ENCODE measurements around the gene LTBP1.

DNA sequence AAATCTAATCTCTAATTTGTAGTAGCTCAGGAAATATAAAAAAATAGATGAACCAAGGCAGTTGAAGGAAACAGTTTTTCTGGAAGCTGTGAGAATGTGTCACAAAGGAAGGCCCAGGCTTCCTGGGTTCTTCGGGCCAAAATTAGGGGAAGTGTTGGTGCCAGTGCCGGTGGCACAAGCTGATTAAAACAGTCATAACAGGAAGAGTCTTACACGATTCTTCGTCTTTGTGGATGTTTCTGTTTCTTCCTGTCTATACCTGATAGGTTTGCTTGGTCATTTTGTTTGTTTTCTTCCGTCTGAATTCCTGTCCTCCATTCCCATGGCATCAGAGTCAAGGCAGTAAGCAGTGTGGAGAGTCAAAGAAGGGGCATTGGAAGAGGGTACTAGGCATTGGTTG, 294.3 kb downstream of the LTBP1 start:
- TF ChIP-seq, protein P1, sequence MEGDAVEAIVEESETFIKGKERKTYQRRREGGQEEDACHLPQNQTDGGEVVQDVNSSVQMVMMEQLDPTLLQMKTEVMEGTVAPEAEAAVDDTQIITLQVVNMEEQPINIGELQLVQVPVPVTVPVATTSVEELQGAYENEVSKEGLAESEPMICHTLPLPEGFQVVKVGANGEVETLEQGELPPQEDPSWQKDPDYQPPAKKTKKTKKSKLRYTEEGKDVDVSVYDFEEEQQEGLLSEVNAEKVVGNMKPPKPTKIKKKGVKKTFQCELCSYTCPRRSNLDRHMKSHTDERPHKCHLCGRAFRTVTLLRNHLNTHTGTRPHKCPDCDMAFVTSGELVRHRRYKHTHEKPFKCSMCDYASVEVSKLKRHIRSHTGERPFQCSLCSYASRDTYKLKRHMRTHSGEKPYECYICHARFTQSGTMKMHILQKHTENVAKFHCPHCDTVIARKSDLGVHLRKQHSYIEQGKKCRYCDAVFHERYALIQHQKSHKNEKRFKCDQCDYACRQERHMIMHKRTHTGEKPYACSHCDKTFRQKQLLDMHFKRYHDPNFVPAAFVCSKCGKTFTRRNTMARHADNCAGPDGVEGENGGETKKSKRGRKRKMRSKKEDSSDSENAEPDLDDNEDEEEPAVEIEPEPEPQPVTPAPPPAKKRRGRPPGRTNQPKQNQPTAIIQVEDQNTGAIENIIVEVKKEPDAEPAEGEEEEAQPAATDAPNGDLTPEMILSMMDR (IDR thresholded peaks at IDR 0.05) = no peak
- TF ChIP-seq POLR2A (IDR thresholded peaks at IDR 0.05) (no peak), POLR2AphosphoS5 (IDR thresholded peaks at IDR 0.05) (no peak)

Data from breast epithelium (tissue), 3 donors.